22Rv1 (cell line): ENCODE data around the gene AP2M1.

ENCODE experiments used
- H3K27ac ChIP-seq: fragments of 450-650 bp; 2 replicates; pipeline ENCODE4 v1.5.1; 2017
- CTCF ChIP-seq: fragments of 450-650 bp; IDR thresholded peaks from 2 replicates; pipeline ENCODE4 v1.5.1; 2017; ENCODE audit warnings: mild to moderate bottlenecking
- ZFX ChIP-seq: fragments of 450-650 bp; IDR thresholded peaks from 2 replicates; pipeline ENCODE4 v1.6.1; 2017; ENCODE audit warnings: antibody characterized with exemption, borderline replicate concordance

Gene AP2M1

GRCh38 chr3:184168363-184169120, 6.1 kb upstream of the AP2M1 start:
- no peak overlapping the region for H3K27ac ChIP-seq
- TF ChIP-seq CTCF (no peak), ZFX (no peak)

GRCh38 chr3:184169896-184170875, 4.5 kb upstream of the AP2M1 start:
- TF ChIP-seq ZFX, result no peak
- no peak overlapping the region for H3K27ac ChIP-seq

GRCh38 chr3:184171562-184171961, 3.1 kb upstream of the AP2M1 start:
- H3K27ac ChIP-seq, result no peak overlapping the region
- TF ChIP-seq CTCF, result no peak
- no peak for TF ChIP-seq ZFX

GRCh38 chr3:184172681-184173373, 1.8 kb upstream of the AP2M1 start:
- no peak for TF ChIP-seq CTCF
- TF ChIP-seq ZFX, result no peak
- H3K27ac ChIP-seq, result peak overlapping the region; percentile 33; the same call in 1 of the 2 replicates

GRCh38 chr3:184173374-184173722, 1.3 kb upstream of the AP2M1 start:
- peak overlapping the region; percentile 68; the same call in 1 of the 2 replicates for H3K27ac ChIP-seq
- TF ChIP-seq CTCF (no peak), ZFX (no peak)

GRCh38 chr3:184174284-184174645, 390 bp upstream of the AP2M1 start:
- TF ChIP-seq CTCF (no peak), ZFX (no peak)
- H3K27ac ChIP-seq, result peak overlapping the region; percentile 68

- no peak for TF ChIP-seq CTCF
- TF ChIP-seq ZFX, result no peak
These were observed 851 bp downstream of the AP2M1 start for GRCh38 chr3:184175506-184175905.

More at GRCh38 chr3:184175506-184175905, 851 bp downstream of the AP2M1 start:
- peak overlapping the region; percentile 68 for H3K27ac ChIP-seq
